OCI-LY7 (cell line): Measurements from ENCODE around the gene RAB15.

Source experiments
- CTCF ChIP-seq: fragments of 200-600 bp; sonication (generic); conservative IDR thresholded peaks from 2 replicates; pipeline ENCODE4 v1.5.1; 2014; ENCODE audit warnings: mild to moderate bottlenecking, antibody characterized with exemption, low read length, moderate library complexity, mixed read lengths
- EZH2phosphoT487 ChIP-seq: fragments of 200-600 bp; sonication (generic); IDR thresholded peaks from 2 replicates; pipeline ENCODE4 v1.6.1; 2018; ENCODE audit warnings: low read depth, borderline replicate concordance, mild to moderate bottlenecking, mixed run types, antibody characterized with exemption, low read length, moderate library complexity, mixed read lengths

DNA sequence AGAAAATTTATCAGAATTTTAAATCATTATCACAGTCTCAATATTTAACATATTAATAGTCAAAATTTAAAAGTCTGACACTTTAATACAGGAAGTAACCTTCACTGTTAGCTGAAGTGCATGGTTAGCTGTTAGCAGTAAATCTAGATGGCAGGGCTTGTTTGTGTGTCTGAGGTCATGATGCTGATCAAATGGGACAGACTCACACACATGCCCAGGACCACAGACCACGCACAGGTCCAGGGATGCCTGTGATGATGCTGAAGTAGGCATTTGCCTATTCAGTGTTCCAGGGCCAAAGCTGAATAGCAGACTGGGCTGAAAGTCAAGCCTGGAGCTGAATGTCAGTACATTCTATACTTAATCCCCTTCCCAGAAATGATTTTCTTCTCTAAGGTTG lies 35.1 kb upstream of the RAB15 start:
- TF ChIP-seq CTCF (no peak), EZH2phosphoT487 (no peak)
